GM21360 (cell line): Measurements from ENCODE around the gene NRG2.

Experiments used
- ATAC-seq: cut with Tn5 transposase; IDR thresholded peaks from one replicate; pipeline ENCODE4 v1.9.1; 2021; ENCODE audit warnings: mild to moderate bottlenecking, moderate library complexity; ENCODE audit not compliant: unreplicated experiment

Gene NRG2

GRCh38 chr5:139821806-139822552 lies 221.1 kb downstream of the NRG2 start:
- no peak for ATAC-seq

GRCh38 chr5:139820606-139821005 lies 222.5 kb downstream of the NRG2 start:
- no peak for ATAC-seq

GRCh38 chr5:139820130-139820529 lies 223.0 kb downstream of the NRG2 start:
- no peak for ATAC-seq

GRCh38 chr5:139817970-139818369 lies 225.1 kb downstream of the NRG2 start:
- ATAC-seq = no peak

- no peak for ATAC-seq
Observed at GRCh38 chr5:139817362-139817761, 225.7 kb downstream of the NRG2 start.

- ATAC-seq = no peak
Observed at GRCh38 chr5:139816566-139816965, 226.5 kb downstream of the NRG2 start.

GRCh38 chr5:139814704-139815280 lies 228.3 kb downstream of the NRG2 start:
- ATAC-seq = no peak

- no peak for ATAC-seq
Observed at GRCh38 chr5:139814191-139814601, 228.9 kb downstream of the NRG2 start.

GRCh38 chr5:139812836-139813805 lies 230.0 kb downstream of the NRG2 start:
- no peak for ATAC-seq

GRCh38 chr5:139812323-139812722 lies 230.8 kb downstream of the NRG2 start:
- ATAC-seq = no peak

- ATAC-seq = no peak
Observed at GRCh38 chr5:139811274-139811607, 231.9 kb downstream of the NRG2 start.

GRCh38 chr5:139810341-139811273 lies 232.5 kb downstream of the NRG2 start:
- no peak for ATAC-seq

- no peak for ATAC-seq
Observed at GRCh38 chr5:139809331-139809810, 233.7 kb downstream of the NRG2 start.

- no peak for ATAC-seq
Observed at GRCh38 chr5:139808481-139809330, 234.4 kb downstream of the NRG2 start.

- ATAC-seq = no peak
Observed at GRCh38 chr5:139807647-139808030, 235.5 kb downstream of the NRG2 start.

GRCh38 chr5:139806726-139807646 lies 236.1 kb downstream of the NRG2 start:
- ATAC-seq = no peak

GRCh38 chr5:139806111-139806510 lies 237.0 kb downstream of the NRG2 start:
- no peak for ATAC-seq

- ATAC-seq = no peak
Observed at GRCh38 chr5:139805545-139805944, 237.6 kb downstream of the NRG2 start.
